NT2/D1 (cell line): ENCODE data around the gene GPR162.

ENCODE experiments used
- YY1 ChIP-seq: IDR thresholded peaks from 2 replicates; pipeline ENCODE4 v1.6.1; 2011; ENCODE audit not compliant: insufficient read length, insufficient read depth
- ZNF274 ChIP-seq: IDR thresholded peaks from 2 replicates; pipeline ENCODE4 v1.6.1; 2011; ENCODE audit warnings: mild to moderate bottlenecking, low read depth, low read length

GRCh38 chr12:6807170-6807569 is 14.5 kb upstream of the GPR162 start:
- TF ChIP-seq YY1 (no peak), ZNF274 (no peak)
